Tibial artery (tissue), 4 donors: Measurements from ENCODE around the gene EXD3.

Source experiments
- DNase-seq, 2 donors: peaks; one replicate each; pipeline ENCODE4 v3.0.0-alpha.2; 2019
- H3K27ac ChIP-seq, 2 donors: fragments of 200-600 bp; sonication (generic) in 1 of 2; 1 replicate in 1 of 2; 2 replicates in 1 of 2; pipeline ENCODE4 v1.5.1; 2018 to 2019; ENCODE audit warnings: mild to moderate bottlenecking in 1 of 2
- H3K27me3 ChIP-seq, 2 donors: fragments of 200-600 bp; sonication (generic) in 1 of 2; one replicate each; pipeline versions ENCODE4 v1.5.1 to v1.6.0; 2016 to 2019
- H3K36me3 ChIP-seq, 3 donors: fragments of 200-600 bp; sonication (generic) in 2 of 3; one replicate each; pipeline ENCODE4 v1.5.1; 2016 to 2019; ENCODE audit warnings: mild to moderate bottlenecking in 2 of 3
- H3K4me1 ChIP-seq, 4 donors: fragments of 200-600 bp; sonication (generic) in 2 of 4; 1 replicate in 3 of 4; 2 replicates in 1 of 4; pipeline ENCODE4 v1.5.1; 2016 to 2019
- H3K4me3 ChIP-seq, 2 donors: fragments of 200-600 bp; sonication (generic) in 1 of 2; 1 replicate in 1 of 2; 2 replicates in 1 of 2; pipeline ENCODE4 v1.5.1; 2018 to 2019; ENCODE audit warnings: mild to moderate bottlenecking in 2 of 2
- H3K9me3 ChIP-seq, 3 donors: fragments of 200-600 bp; sonication (generic) in 1 of 3; one replicate each; pipeline ENCODE4 v1.5.1; 2016 to 2019
- CTCF ChIP-seq, 2 experiments: fragments of 200-600 bp in 1 of 2; fragments of 450-650 bp in 1 of 2; IDR thresholded peaks; one replicate each; pipeline ENCODE4 v1.5.1; 2017 to 2019; ENCODE audit warnings: antibody characterized with exemption in 2 of 2, mild to moderate bottlenecking in 1 of 2, moderate library complexity in 1 of 2
- intact Hi-C: fragments of 100-400 bp; cut with DNase I; formaldehyde crosslinking; loops from one replicate; pipeline ENCODE4 v1.15.0; 2023; ENCODE audit warnings: low total_unique reads

The EXD3 gene

DNA sequence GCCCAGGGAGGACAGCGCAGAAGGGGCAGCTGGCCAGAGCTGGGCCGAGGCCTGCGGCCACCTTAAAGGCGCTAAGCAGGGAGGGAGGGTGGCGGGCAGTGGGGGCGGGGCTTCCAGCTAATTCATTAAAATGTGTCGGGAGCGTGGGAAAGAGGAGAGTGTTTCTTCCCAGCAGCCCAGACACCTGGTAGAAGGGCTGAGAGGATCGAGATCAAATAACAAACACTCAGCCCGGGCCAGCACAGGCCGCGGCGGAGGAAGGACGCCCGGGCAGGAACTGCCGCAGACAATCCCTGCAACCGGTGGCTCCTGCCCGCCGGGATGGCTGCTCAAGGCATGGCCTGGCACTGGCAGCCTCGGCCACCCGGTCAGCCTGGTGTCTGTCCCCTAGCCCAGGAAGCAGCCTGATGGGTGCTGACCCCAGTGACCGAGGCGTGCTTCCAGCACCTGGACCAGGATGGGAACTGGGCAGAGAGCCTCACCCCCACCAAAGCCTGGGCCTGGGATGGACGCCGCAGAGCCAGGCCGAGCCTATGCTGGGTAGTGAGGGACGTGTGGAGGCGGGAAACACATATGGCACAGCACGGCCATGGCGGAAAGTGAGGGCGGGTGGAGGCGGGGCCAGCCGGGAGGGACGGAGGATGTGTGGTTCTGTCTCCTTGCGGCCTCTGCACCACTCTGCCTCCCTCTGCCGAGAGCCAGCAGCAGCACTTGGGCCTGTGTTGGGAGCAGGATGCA, 117.7 kb downstream of the EXD3 start:
- peak overlapping the region in 1 of 2 donors; percentile 24 for H3K27ac ChIP-seq
- H3K4me1 ChIP-seq = peaks cover 4 to 68% (median 45%) of the 10 kb centered on the region in 4 donors
- peak in 1 of 2 experiments; percentile 7 for TF ChIP-seq CTCF (IDR thresholded peaks at IDR 0.05)
- DNase-seq = peak in 1 of 2 donors; percentile 75
- peaks cover under 1 to 80% of the 10 kb centered on the region in 2 donors for H3K27me3 ChIP-seq
- H3K36me3 ChIP-seq = no peaks in the 10 kb centered on the region
- no peaks in the 10 kb centered on the region for H3K9me3 ChIP-seq
- intact Hi-C loops = no loop called here
- H3K4me3 ChIP-seq = peak overlapping the region; percentile 24 to 33

GRCh38 chr9:137304383-137305059, 118.4 kb downstream of the EXD3 start:
- intact Hi-C loops = no loop called here
- peak overlapping the region in 1 of 2 donors; percentile 24 for H3K27ac ChIP-seq
- H3K4me3 ChIP-seq = peak overlapping the region in 1 of 2 donors; percentile 33
- no peaks in the 10 kb centered on the region for H3K9me3 ChIP-seq
- DNase-seq = peak in 1 of 2 donors; percentile 62
- H3K4me1 ChIP-seq = peaks cover 4 to 73% (median 45%) of the 10 kb centered on the region in 4 donors
- H3K27me3 ChIP-seq = peaks cover 5 to 87% of the 10 kb centered on the region in 2 donors
- no peaks in the 10 kb centered on the region for H3K36me3 ChIP-seq
- no peak for TF ChIP-seq CTCF (IDR thresholded peaks at IDR 0.05)

DNA sequence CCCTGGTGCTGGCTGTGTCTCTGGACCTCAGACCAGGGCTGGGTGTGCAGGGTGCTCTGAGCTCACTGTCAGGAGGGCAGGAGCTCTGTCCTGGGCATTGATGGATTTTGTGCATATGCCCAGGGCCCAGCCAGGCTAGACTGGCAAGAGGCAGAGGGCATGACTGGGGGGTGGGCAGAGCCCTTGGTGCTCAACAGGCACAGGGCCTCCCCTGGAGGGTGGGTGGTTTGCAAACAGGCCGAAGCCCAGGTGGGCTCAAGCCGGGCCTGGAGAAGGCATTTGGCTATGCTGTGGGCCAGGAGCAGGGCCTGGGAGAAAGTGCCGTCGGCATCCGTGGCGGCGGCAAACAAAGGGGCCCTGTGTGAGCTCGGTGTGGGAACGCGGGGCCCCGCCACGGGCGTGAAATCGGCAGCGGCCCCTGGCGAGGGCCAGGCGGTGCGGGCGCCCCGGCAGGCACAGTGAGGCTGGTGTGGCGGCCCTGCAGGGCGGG, 119.0 kb downstream of the EXD3 start:
- TF ChIP-seq CTCF (IDR thresholded peaks at IDR 0.05) = no peak
- Histone ChIP-seq H3K36me3 (no peaks in the 10 kb centered on the region), H3K4me3 (no peak overlapping the region), H3K4me1 (peaks cover 4 to 77% (median 46%) of the 10 kb centered on the region in 4 donors), H3K27ac (no peak overlapping the region), H3K9me3 (no peaks in the 10 kb centered on the region), H3K27me3 (peaks cover 8 to 92% of the 10 kb centered on the region in 2 donors)
- intact Hi-C loops = no loop called here
- DNase-seq = no peak

DNA sequence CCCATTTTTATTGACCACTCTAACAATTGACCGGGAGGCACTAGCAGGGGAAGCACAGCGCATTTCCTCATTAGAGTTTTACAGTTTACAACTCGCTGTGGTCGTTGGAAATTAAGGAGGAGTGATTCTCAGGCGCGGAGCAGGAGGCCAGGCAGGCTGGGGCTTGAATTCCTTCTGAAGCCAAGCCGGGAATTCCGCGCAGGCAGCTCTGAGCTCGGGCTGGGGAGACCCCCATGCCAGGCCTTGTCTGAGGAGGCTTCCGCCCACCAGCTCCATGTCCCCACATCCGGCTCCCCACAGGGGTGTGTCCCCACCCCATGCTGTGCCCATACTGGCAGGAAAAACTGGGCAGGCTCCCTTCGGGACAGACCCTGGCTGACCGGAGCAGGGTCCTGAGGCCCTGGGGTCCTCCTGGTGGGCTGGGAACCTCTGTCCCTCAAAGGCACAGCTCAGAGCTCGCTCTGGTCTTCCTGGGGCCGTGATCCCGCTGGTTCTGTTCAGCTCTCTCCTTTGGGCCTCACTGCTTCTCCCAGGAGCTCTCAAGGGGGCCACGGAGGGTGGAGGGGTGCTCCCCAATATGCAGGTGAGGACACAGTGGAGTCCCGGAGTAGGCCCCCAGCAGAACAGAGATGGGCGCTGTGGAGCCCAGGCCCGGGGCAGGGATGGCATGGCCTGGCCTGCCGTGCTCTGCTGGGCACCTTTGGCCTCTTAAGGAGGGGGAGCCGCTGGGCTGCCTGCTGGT, 119.6 kb downstream of the EXD3 start:
- intact Hi-C loops = no loop called here
- H3K27me3 ChIP-seq = peaks cover 10 to 93% of the 10 kb centered on the region in 2 donors
- DNase-seq = peak in 1 of 2 donors; percentile 64
- H3K4me1 ChIP-seq = peaks cover 4 to 82% (median 49%) of the 10 kb centered on the region in 4 donors
- no peaks in the 10 kb centered on the region for H3K36me3 ChIP-seq
- peak overlapping the region; percentile 35 to 38 for H3K27ac ChIP-seq
- no peaks in the 10 kb centered on the region for H3K9me3 ChIP-seq
- no peak for TF ChIP-seq CTCF (IDR thresholded peaks at IDR 0.05)
- H3K4me3 ChIP-seq = peak overlapping the region in 1 of 2 donors; percentile 41

- H3K9me3 ChIP-seq = no peaks in the 10 kb centered on the region
- intact Hi-C loops = no loop called here
- TF ChIP-seq CTCF (IDR thresholded peaks at IDR 0.05) = peak in 1 of 2 experiments; percentile 22
- DNase-seq = peak in 1 of 2 donors; percentile 69
- H3K4me3 ChIP-seq = peak overlapping the region; percentile 38 to 41
- H3K27ac ChIP-seq = peak overlapping the region; percentile 35 to 38
- H3K27me3 ChIP-seq = peaks cover 10 to 93% of the 10 kb centered on the region in 2 donors
- H3K4me1 ChIP-seq = peaks cover 4 to 83% (median 49%) of the 10 kb centered on the region in 4 donors
- H3K36me3 ChIP-seq = no peaks in the 10 kb centered on the region
Measured at GRCh38 chr9:137302449-137303150, 120.4 kb downstream of the EXD3 start.
